HepG2 (cell line): ENCODE data around the gene LYPD6.

ENCODE experiments used
- EP300 ChIP-seq, 3 experiments: sonication (generic) in 1 of 3; formaldehyde crosslinking in 1 of 3; IDR thresholded peaks; 2 replicates each; pipeline versions ENCODE4 v1.5.1 to v1.6.1; 2011 to 2020; ENCODE audit warnings: low read depth in 2 of 3, low read length in 2 of 3, borderline replicate concordance in 1 of 3, improper control_type of control experiment in 1 of 3, mild to moderate bottlenecking in 1 of 3, missing genetic modification reagents in 1 of 3, moderate library complexity in 1 of 3
- GTF2F1 ChIP-seq: fragments of 150-350 bp; IDR thresholded peaks from 2 replicates; pipeline ENCODE4 v1.6.1; 2014; ENCODE audit warnings: low read length
- NBN ChIP-seq: fragments of 450-650 bp; conservative IDR thresholded peaks from 2 replicates; pipeline ENCODE4 v1.6.1; 2017
- POLR2A ChIP-seq, 2 experiments: IDR thresholded peaks; 2 replicates each; pipeline ENCODE4 v1.6.1; 2011; ENCODE audit warnings: low read depth in 2 of 2, low read length in 2 of 2, mild to moderate bottlenecking in 1 of 2, moderate library complexity in 1 of 2; ENCODE audit not compliant: insufficient read depth in 1 of 2
- REPIN1 ChIP-seq: sonication (generic); formaldehyde crosslinking; IDR thresholded peaks from 2 replicates; pipeline ENCODE4 v1.8.0; 2022; ENCODE audit warnings: missing genetic modification reagents, low read depth, mild to moderate bottlenecking, borderline replicate concordance
- SALL1 ChIP-seq: sonication (generic); formaldehyde crosslinking; IDR thresholded peaks from 2 replicates; pipeline ENCODE4 v1.8.0; 2022; ENCODE audit warnings: mild to moderate bottlenecking, missing genetic modification reagents
- ZBTB14 ChIP-seq: sonication (generic); formaldehyde crosslinking; IDR thresholded peaks from 2 replicates; pipeline ENCODE4 v1.4.0; 2020; ENCODE audit warnings: missing genetic modification reagents
- ZNF124 ChIP-seq: sonication (generic); formaldehyde crosslinking; IDR thresholded peaks from 2 replicates; pipeline ENCODE4 v1.4.0; 2020; ENCODE audit warnings: missing genetic modification reagents
- ZNF143 ChIP-seq: sonication (generic); formaldehyde crosslinking; IDR thresholded peaks from 2 replicates; pipeline ENCODE4 v1.4.0; 2020; ENCODE audit warnings: missing genetic modification reagents
- ZNF607 ChIP-seq: sonication (generic); formaldehyde crosslinking; IDR thresholded peaks from 2 replicates; pipeline ENCODE4 v1.5.1; 2020; ENCODE audit warnings: missing genetic modification reagents, mild to moderate bottlenecking, borderline replicate concordance
- ZNF639 ChIP-seq: conservative IDR thresholded peaks from 2 replicates; pipeline ENCODE4 v1.6.1; 2018; ENCODE audit warnings: missing genetic modification reagents
- ZNF740 ChIP-seq: sonication (generic); formaldehyde crosslinking; IDR thresholded peaks from 2 replicates; pipeline ENCODE4 v1.4.0; 2020; ENCODE audit warnings: missing genetic modification reagents
- ZNF879 ChIP-seq: sonication (generic); formaldehyde crosslinking; IDR thresholded peaks from 2 replicates; pipeline ENCODE4 v1.8.1; 2023; ENCODE audit warnings: missing genetic modification reagents

- TF ChIP-seq ZNF639 (CRISPR knock-in tag) = no peak
- no peak for TF ChIP-seq ZNF607 (CRISPR knock-in tag)
- no peak for TF ChIP-seq ZNF143 (CRISPR knock-in tag)
- no peak for TF ChIP-seq REPIN1
- no peak for TF ChIP-seq GTF2F1
- no peak for TF ChIP-seq POLR2A (IDR thresholded peaks at IDR 0.05; ENCODE audit: insufficient read depth in 1 of 2, low read depth in 2 of 2, low read length in 2 of 2)
- TF ChIP-seq ZBTB14 (CRISPR knock-in tag) = no peak
- TF ChIP-seq ZNF879 (CRISPR knock-in tag) = no peak
- TF ChIP-seq EP300 (IDR thresholded peaks at IDR 0.05; ENCODE audit: low read depth in 2 of 2, low read length in 2 of 2) = no peak
- no peak for TF ChIP-seq EP300 (CRISPR knock-in tag; IDR thresholded peaks at IDR 0.05; ENCODE audit: borderline replicate concordance)
- no peak for TF ChIP-seq ZNF740 (CRISPR knock-in tag)
- TF ChIP-seq SALL1 (CRISPR knock-in tag) = no peak
- TF ChIP-seq ZNF124 (CRISPR knock-in tag) = no peak
- no peak for TF ChIP-seq NBN
Observed at GRCh38 chr2:149489452-149489851, 159.1 kb downstream of the LYPD6 start.
